Measurements from ENCODE around the gene CLEC4F.

- TF ChIP-seq CTCF (IDR thresholded peaks at IDR 0.05) (no peak), POLR2A (IDR thresholded peaks at IDR 0.05) (no peak)
Measured at GRCh38 chr2:70829916-70830315, 9.5 kb upstream of the CLEC4F start.

Measured in heart left ventricle (tissue), 13 donors.